Measurements from ENCODE around the gene RNASEH2B. TPM values are rescaled to one million over a fixed set of nuclear protein-coding genes. Genes with fewer than 3 reads are reported as not detected.

RNASEH2B gene
- total and polyA plus RNA-seq, 2 of the 13 experiments (the other 11 are each of a cell fraction or from before 2014, with no cell fraction given) = 17.2 to 55.4 TPM

GRCh38 chr13:50918567-50918966 lies 9.0 kb downstream of the RNASEH2B start:
- no peak for TF ChIP-seq PHF5A (CRISPR knock-in tag; IDR thresholded peaks at IDR 0.05; ENCODE audit: low read depth, unreplicated experiment)
- no peak for TF ChIP-seq RFX5 (IDR thresholded peaks at IDR 0.05; ENCODE audit: low read depth, low read length)
- no peak for TF ChIP-seq ZFX (CRISPR knock-in tag; IDR thresholded peaks at IDR 0.05; ENCODE audit: low read depth)
- TF ChIP-seq RBFOX2 (IDR thresholded peaks at IDR 0.05; ENCODE audit: low read depth, low read length) = no peak
- no peak for TF ChIP-seq ATAD3A (CRISPR knock-in tag; IDR thresholded peaks at IDR 0.05)
- no peak for TF ChIP-seq GPN1 (CRISPR knock-in tag; IDR thresholded peaks at IDR 0.05; ENCODE audit: borderline replicate concordance)
- Histone ChIP-seq H3K9ac (ENCODE audit: insufficient read depth, low read depth, low read length) (no peak overlapping the region), H2AFZ (ENCODE audit: low read length) (no peak overlapping the region), H3K4me2 (ENCODE audit: low read depth, low read length) (no peak overlapping the region), H4K20me1 (ENCODE audit: insufficient read depth, low read length) (no peaks in the 10 kb centered on the region), H3K9me3 (ENCODE audit: low read length) (peaks cover 21% of the 10 kb centered on the region), H3K4me3 (replicated peaks in 1 of 3; ENCODE audit: insufficient read depth in 1 of 3, low read depth in 2 of 3, low read length in 3 of 3) (no peak overlapping the region), H3K27ac (ENCODE audit: extremely low read length, insufficient read depth, low read length) (no peak overlapping the region), H3K4me1 (ENCODE audit: insufficient read depth, low read length) (no peaks in the 10 kb centered on the region), H3K27me3 (ENCODE audit: control insufficient read depth in 1 of 2, insufficient read depth in 2 of 2, low read length in 2 of 2) (no peaks in the 10 kb centered on the region), H3K79me2 (ENCODE audit: insufficient read depth, low read length) (peaks cover 19% of the 10 kb centered on the region), H3K36me3 (replicated peaks in 1 of 2; ENCODE audit: control insufficient read depth in 1 of 2, insufficient read depth in 2 of 2, low read length in 2 of 2) (peaks cover 0 to 1% of the 10 kb centered on the region in 2 experiments; a peak in 1 of 5 replicates)
- no peak for FAIRE-seq
- BruUV-seq (replicated peaks) = no TSS peak
- 99% methylated on average over 3 of the region's 3 CpGs for WGBS (ENCODE audit: low lambda C conversion rate)
- in situ Hi-C loops (cut with HindIII; ENCODE audit: extremely low pct_ligation_motif_present, low pct_unique_long_range_greater_than_20kb) = loop anchor here (10.0 to 25.0 kb wide), 2 partner anchors 944 to 1256 kb away; no protein-coding TSS in a partner anchor
- no peak for DNase-seq (ENCODE audit: low spot score)
- intact Hi-C loops (cut with micrococcal nuclease; ENCODE audit: unreplicated experiment) = no loop called here
- no peak for ATAC-seq
- CTCF ChIA-PET (ENCODE audit: low intra/inter-chr PET ratio, low total read pairs) = no interaction called here
- POLR2A ChIA-PET = no interaction called here

- Histone ChIP-seq H3K4me1 (ENCODE audit: insufficient read depth, low read length) (no peaks in the 10 kb centered on the region), H3K36me3 (replicated peaks in 1 of 2; ENCODE audit: control insufficient read depth in 1 of 2, insufficient read depth in 2 of 2, low read length in 2 of 2) (peaks cover 0 to 1% of the 10 kb centered on the region in 2 experiments; a peak in 1 of 5 replicates), H4K20me1 (ENCODE audit: insufficient read depth, low read length) (no peaks in the 10 kb centered on the region), H3K9ac (ENCODE audit: insufficient read depth, low read depth, low read length) (no peak overlapping the region), H3K4me2 (ENCODE audit: low read depth, low read length) (no peak overlapping the region), H3K27me3 (ENCODE audit: control insufficient read depth in 1 of 2, insufficient read depth in 2 of 2, low read length in 2 of 2) (no peaks in the 10 kb centered on the region), H3K27ac (ENCODE audit: extremely low read length, insufficient read depth, low read length) (no peak overlapping the region), H3K79me2 (ENCODE audit: insufficient read depth, low read length) (peaks cover 19% of the 10 kb centered on the region), H3K9me3 (ENCODE audit: low read length) (peaks cover 28% of the 10 kb centered on the region), H2AFZ (ENCODE audit: low read length) (no peak overlapping the region), H3K4me3 (replicated peaks in 1 of 3; ENCODE audit: insufficient read depth in 1 of 3, low read depth in 2 of 3, low read length in 3 of 3) (no peak overlapping the region)
- no peak for FAIRE-seq
- intact Hi-C loops (cut with micrococcal nuclease; ENCODE audit: unreplicated experiment) = no loop called here
- BruUV-seq (replicated peaks) = no TSS peak
- in situ Hi-C loops (cut with HindIII; ENCODE audit: extremely low pct_ligation_motif_present, low pct_unique_long_range_greater_than_20kb) = loop anchor here (10.0 to 25.0 kb wide), 2 partner anchors 944 to 1257 kb away; no protein-coding TSS in a partner anchor
- TF ChIP-seq ZNF567 (CRISPR knock-in tag; IDR thresholded peaks at IDR 0.05; ENCODE audit: borderline replicate concordance) (no peak), MYNN (CRISPR knock-in tag; IDR thresholded peaks at IDR 0.05; ENCODE audit: low read depth) (no peak), PRDM10 (CRISPR knock-in tag; IDR thresholded peaks at IDR 0.05; ENCODE audit: low read depth) (no peak), SMAD3 (CRISPR knock-in tag; IDR thresholded peaks at IDR 0.05) (no peak), ZNF354B (CRISPR knock-in tag; IDR thresholded peaks at IDR 0.05) (no peak)
- no peak for ATAC-seq
- ChIA-PET POLR2A (no interaction called here), CTCF (ENCODE audit: low intra/inter-chr PET ratio, low total read pairs) (no interaction called here)
- DNase-seq (ENCODE audit: low spot score) = no peak
- 97% methylated on average over 2 of the region's 2 CpGs for WGBS (ENCODE audit: low lambda C conversion rate)
Measured at GRCh38 chr13:50919277-50919676, 9.7 kb downstream of the RNASEH2B start.
